G401.6 (cell line): ENCODE measurements around the gene STK32C.

Experiments used
- FAIRE-seq: peaks from 2 replicates; lab custom pipeline; 2012; peaks lifted over from hg19 to GRCh38; lab: Jason Lieb, UNC

Gene STK32C

GRCh38 chr10:132245056-132245455 is 62.7 kb downstream of the STK32C start:
- FAIRE-seq = no peak

DNA sequence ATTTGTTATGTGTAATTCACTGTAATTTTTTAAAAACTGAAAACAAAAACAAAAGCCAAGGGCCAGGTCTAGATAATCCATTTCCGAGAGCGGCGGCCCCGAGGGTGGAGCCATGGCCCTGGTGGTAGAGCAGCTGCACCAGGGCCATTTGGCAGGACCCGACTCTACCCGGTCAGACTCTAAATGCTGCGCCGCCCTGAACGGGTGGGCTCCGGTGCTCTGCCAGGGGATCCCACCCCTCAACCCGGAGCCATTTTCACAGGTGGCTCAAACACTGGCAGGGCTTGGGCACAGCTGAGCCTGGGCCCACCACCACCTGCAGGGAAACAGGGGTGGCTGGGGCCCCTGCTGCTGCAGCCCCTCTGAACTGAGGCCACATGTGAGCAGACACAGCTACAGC is 64.1 kb downstream of the STK32C start:
- no peak for FAIRE-seq

DNA sequence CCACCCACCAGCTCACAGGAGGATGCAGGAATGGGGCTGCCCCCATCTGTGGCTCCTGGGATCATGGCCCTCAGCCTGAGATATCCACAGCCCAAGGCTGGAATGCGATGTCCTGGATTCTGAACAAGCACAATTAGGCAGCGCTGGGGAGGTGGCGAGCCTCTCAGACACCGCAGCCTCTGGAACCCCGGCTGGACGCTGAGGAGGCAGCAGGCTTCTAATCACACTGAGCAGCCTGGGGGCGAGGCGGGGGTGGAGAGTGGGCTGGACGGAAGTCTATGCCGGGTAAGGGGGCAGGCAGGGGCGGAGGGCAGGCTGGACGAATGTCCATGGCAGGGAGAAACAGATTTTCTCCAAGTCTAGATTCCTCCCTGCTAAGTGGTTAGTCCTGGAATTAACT is 64.6 kb downstream of the STK32C start:
- no peak for FAIRE-seq

DNA sequence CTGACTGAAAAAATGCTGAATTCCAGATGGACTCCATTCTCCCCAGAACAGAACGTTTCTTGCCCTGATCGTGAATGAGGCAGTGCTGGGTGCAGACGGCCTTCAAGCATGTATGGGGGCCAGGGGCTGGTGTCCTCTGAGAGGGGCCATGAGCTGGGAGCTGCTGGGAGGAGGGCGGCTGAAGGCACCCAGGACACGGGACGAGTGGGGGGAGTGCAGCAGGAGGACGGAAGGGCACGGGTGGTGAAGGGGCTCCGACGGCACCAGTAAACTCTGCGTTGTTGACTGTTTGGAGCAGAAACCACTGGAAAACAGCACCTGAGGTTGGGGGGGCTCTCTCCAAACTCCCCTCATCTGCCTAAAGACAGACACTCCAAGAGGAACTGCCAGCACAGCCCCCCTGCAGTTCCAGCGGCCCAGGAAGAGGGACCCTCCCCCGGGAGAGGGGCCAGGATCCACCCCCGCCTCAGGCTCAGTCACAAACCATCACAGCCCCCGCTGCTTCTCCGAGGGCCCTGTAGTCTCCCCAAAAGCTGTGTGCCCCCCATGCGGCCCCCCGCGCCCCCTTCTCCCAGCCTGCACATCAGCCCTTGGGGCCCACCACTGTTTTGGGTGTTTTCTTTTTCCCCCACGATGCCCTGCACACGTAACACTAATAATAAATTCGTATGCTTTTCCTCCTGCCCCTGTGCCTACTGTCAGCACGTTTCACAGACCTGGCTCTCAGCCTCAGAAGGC is 65.5 kb downstream of the STK32C start:
- FAIRE-seq = no peak

DNA sequence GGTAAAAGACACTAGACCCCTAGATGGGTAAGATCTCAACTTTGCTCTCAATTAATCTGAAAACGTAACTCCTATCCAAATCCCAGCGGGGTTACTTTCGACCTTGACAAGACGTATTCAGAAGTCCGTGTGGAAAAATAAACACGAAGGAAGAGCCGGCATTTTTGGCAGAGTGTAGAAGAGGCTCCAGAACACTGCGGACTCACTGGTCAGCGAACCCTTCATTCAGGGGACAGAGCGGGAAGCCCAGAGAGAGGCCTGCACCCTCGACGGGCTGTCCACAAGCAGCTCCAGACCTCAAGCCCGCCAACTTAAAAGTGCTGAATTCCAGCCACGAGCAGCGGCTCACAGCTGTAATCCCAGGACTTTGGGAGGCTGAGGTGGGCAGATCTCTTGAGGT is 66.3 kb downstream of the STK32C start:
- FAIRE-seq = no peak

- FAIRE-seq = no peak
These were observed 66.7 kb downstream of the STK32C start for GRCh38 chr10:132241086-132241485.

- FAIRE-seq = no peak
These were observed 67.2 kb downstream of the STK32C start for GRCh38 chr10:132240581-132240980.

GRCh38 chr10:132240156-132240555 is 67.6 kb downstream of the STK32C start:
- FAIRE-seq = no peak

DNA sequence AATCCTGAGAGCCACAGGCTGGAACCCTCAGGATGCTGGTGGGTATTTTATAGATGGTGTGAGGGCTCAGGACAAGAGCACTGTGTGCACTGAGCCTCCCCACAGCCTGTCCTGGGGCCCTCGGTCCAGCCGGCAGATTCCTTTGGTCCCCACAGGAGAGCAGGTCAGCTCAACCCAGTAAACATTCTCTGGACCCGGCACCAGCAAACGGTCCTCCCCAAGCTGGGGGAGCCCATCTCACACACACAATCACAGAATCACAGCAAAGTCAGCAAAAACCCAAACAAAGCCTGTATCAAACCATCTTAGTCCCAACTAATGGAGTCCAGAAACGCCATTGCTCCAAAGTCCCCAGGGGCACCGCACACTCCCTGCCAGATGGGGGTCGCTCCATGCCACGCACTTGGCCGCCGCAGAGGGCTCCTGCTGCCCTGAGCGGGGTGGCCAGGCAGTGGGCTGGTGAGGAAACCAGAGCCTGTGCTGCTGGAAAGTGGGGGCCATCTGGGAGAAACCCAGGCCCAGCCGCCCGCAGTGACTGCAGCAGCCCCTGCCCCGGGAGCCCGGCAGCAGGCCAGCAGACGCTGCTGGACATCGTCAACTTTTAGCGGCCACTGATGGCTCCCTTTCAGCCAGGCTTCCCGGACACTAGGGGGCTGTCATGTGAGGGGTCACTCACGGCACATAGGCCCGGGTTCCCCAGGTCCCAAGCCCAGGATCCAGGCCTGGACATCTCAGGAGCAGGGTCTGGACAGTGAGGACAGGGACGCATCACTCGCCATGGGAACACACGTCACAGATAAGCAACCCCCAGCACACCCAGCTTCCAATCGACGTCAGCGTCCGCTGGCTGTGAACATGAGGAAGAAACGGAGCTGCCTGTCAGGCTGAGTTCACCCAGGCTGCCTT is 68.4 kb downstream of the STK32C start:
- FAIRE-seq = no peak

DNA sequence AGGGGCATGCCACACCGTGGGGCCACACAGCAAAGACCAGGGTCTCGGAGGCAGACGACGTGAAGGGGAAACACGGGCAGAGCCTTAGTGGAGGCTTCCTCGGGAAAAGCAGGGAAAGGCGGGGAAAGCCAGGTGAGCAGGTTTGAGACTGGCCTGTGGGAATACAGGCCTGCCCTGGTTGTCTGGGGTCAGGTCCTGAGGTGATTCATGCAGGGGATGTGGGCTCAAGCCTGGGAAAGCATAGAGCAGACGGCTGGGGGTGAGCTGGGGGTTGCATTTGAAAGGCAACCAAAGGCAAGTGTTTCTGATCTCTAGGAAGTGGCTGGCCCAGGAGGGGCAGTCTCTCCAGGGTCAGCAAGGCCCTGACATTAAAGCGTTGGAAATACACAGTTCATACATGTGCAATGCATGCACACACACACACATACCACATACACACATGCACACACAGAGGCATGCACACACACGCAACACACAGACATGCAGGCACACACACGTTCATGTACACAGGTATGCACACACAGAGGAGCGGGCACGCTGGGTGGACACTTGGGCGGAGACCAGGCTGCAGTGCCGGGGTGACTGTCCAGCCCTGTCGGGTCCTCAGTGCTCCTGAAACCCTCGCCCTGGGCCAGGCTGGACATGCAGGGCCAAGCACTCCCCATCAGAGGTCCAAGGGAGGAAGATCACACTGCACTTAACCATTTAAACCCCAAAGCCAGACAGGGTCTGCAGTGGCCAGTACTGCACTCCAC is 69.2 kb downstream of the STK32C start:
- FAIRE-seq = no peak

GRCh38 chr10:132237871-132238270 is 69.9 kb downstream of the STK32C start:
- FAIRE-seq = no peak

- FAIRE-seq = no peak
These were observed 70.4 kb downstream of the STK32C start for GRCh38 chr10:132237396-132237795.

- no peak for FAIRE-seq
These were observed 70.9 kb downstream of the STK32C start for GRCh38 chr10:132236881-132237280.

DNA sequence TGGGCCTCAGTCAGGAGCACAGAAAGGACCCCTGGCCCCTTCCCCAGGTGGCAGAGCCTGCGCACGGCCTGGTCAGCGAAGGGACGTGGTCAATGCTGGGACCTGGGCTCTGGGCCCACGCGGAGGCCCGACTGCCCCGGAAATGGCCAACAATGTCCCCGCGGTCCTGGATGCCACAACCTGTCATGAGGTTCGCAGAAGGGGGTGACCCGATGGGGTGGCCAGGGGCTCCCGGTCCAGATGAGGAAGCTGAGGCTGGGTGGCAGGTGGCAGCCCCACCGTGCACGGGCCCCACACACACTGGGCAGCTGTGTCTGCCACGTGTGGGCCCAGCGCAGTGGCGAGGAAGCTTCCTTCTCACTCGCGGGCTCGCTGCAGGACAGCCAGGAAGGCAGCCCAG is 71.6 kb downstream of the STK32C start:
- no peak for FAIRE-seq

DNA sequence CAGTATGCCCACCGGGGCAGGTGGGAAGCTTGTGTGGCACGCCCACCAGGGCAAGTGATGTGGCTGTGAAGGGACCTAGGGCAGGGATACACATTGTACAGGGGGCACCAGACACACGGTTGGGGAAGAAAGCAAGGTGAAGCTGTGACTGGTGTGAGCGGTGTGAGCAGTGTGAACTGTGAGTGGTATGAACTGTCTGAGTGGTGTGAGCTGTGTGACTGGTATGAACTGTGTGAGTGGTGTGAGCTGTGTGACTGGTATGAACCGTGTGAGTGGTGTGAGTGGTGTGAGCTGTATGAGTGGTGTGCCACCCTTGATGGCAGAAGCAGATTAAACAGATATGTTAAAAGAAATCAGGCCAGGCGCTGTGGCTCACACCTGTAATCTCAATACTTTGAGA is 72.9 kb downstream of the STK32C start:
- no peak for FAIRE-seq

DNA sequence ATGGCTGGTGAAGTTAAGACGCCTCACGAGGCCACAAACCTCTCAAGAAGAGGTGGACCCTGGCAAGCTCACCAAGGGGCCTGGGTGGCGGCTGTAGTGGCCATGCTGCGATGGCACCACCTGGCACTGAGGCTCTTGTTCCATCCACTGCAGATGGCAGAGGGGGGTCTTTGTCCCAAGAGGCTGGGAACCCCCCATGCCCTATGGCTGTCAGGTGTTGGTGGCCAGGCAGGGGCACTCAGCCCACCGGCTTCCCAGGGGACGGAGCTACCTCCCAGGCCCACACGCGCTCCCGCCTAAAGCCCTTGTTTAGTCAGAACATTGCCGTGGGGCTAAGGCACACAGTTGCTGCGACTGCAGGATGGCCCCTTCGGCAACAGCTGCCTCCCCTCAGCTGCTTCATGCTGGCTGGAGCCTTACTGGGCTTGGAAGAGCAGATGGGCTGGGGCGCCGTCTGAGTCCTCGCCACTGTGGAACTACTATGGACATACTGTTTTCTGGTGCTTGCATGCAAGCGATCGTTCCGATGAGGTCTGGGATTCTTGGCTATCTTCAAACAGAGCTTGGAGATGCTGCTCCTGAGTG is 74.2 kb downstream of the STK32C start:
- no peak for FAIRE-seq

DNA sequence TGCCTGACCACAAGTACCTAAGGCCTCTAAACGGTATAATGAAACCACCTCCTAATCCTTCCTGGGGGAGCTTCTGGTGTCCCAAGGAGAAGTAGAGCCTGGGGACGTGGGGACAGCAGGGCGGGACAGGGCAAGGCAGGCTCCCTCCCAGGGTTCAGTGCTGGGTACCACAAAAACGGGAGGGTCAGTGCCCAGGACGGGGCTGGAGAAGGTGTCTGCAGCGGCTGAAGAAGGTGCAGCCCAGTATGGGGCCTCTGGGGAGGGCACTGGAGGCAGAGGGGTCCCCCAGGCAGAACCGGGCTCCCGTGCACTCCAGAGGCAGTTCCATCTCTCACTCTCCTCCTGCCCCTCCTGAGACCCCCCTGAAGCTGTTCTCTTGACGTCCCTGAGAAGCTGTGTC is 74.8 kb downstream of the STK32C start:
- FAIRE-seq = no peak

DNA sequence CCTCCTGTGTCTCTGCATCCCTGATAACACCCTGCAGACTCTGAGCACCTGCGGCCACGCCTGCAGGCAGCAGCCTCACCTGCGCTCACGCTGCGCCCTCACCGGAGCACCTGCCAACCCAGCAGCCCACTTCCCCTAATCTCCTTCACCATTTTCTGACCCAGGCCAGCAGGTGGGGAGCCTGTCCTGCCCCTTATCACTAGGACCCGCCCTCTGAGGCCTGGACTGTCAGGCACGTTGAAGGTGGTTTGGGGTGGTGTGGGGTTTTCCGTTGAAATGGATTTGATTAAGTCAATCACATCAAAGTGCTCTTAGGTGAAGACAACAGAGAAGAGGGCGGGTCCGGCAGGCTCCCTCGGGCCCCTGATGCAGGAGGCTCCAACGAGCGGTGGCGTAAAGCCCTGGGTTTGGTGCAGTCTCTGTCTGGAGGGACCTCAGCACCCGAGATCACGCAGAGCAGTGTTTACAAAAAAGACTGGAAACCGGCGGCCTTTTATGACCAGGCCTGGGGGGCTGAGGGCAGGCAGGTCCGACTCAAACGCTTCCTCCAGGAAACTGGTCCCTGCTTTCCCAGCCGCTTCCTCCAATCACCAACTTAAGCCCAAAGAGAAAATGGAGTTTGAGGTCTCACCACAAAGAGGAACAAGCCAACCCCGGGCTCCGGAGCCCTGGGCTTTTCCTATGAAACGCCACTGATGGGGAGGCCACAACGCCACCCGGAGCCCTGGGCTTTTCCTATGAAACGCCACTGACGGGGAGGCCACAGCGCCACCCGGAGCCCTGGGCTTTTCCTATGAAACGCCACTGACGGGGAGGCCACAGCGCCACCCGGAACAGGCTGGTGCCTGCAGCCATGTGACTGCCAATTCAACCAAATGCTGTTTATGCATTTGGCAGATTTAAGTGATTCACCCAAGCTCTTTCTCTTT is 75.5 kb downstream of the STK32C start:
- FAIRE-seq = no peak

DNA sequence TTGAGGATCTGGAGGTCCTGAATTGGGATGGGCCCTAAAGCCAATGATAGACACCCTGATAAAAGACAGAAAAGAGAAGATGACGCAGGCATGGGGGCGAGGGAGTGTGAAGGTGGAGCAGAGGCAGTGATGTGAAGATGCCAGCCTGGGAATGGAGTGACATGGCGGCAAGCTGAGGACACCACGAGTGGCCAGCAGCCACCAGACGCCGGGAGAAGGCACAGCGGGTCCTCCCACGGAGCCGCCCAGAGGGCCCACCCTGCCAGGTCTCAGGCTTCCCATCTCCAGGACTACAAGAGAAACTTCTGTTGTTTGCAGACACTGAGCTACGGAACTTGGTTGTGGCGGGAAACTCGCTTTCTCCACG is 76.1 kb downstream of the STK32C start:
- FAIRE-seq = no peak

GRCh38 chr10:132230557-132231210 is 77.1 kb downstream of the STK32C start:
- FAIRE-seq = no peak
